Endometrial microvascular endothelial cells (primary cell): ENCODE data around the gene SSX2IP. TPM values are rescaled to one million over a fixed set of nuclear protein-coding genes. Genes with fewer than 3 reads are reported as not detected.

ENCODE experiments used
- in situ Hi-C: cut with HindIII; loops from 2 replicates; pipeline ENCODE4 v1.10.0; 2017; ENCODE audit warnings: low sequenced_read_pairs, low pct_unique_long_range_greater_than_20kb; ENCODE audit errors: inconsistent ontology term
- total RNA-seq: library from RNA; depleted of rRNA; stranded (reverse); fragments of >200 nt; gene quantifications from one replicate; pipeline ENCODE4 v1.2.3, GENCODE V29; 2015; ENCODE audit errors: inconsistent ontology term

SSX2IP gene
- total RNA-seq, 1 donor from 2014 or later = 13.9 TPM

GRCh38 chr1:84711869-84712268 is 21.6 kb upstream of the SSX2IP start:
- in situ Hi-C loops = no loop called here

GRCh38 chr1:84711121-84711520 is 20.9 kb upstream of the SSX2IP start:
- in situ Hi-C loops = no loop called here

- in situ Hi-C loops = no loop called here
These were observed 18.9 kb upstream of the SSX2IP start for GRCh38 chr1:84709131-84709530.

- in situ Hi-C loops = no loop called here
These were observed 17.8 kb upstream of the SSX2IP start for GRCh38 chr1:84708031-84708430.

- in situ Hi-C loops = no loop called here
These were observed 15.3 kb upstream of the SSX2IP start for GRCh38 chr1:84705513-84705912.

- in situ Hi-C loops = no loop called here
These were observed 14.7 kb upstream of the SSX2IP start for GRCh38 chr1:84704872-84705417.

- in situ Hi-C loops = no loop called here
These were observed 13.2 kb upstream of the SSX2IP start for GRCh38 chr1:84703431-84703830.

GRCh38 chr1:84702143-84702542 is 11.9 kb upstream of the SSX2IP start:
- in situ Hi-C loops = no loop called here

- in situ Hi-C loops = no loop called here
These were observed 11.1 kb upstream of the SSX2IP start for GRCh38 chr1:84701376-84701775.

- in situ Hi-C loops = no loop called here
These were observed 9.8 kb upstream of the SSX2IP start for GRCh38 chr1:84700070-84700469.

- in situ Hi-C loops = no loop called here
These were observed 8.2 kb upstream of the SSX2IP start for GRCh38 chr1:84698151-84699110.

GRCh38 chr1:84693785-84694184 is 3.5 kb upstream of the SSX2IP start:
- in situ Hi-C loops = no loop called here

GRCh38 chr1:84693005-84693404 is 2.7 kb upstream of the SSX2IP start:
- in situ Hi-C loops = no loop called here

- in situ Hi-C loops = no loop called here
These were observed 2.1 kb upstream of the SSX2IP start for GRCh38 chr1:84692391-84692790.

- in situ Hi-C loops = no loop called here
These were observed 992 bp upstream of the SSX2IP start for GRCh38 chr1:84691122-84691783.

- in situ Hi-C loops = no loop called here
These were observed 506 bp downstream of the SSX2IP start for GRCh38 chr1:84689514-84690396.

GRCh38 chr1:84688463-84689061 is 1.7 kb downstream of the SSX2IP start:
- in situ Hi-C loops = no loop called here

- in situ Hi-C loops = no loop called here
These were observed 2.4 kb downstream of the SSX2IP start for GRCh38 chr1:84687714-84688462.
